HS-27A (cell line): ENCODE results near the gene ZDHHC16.
"Not testable (repeated sequence)": the region's sequence is repeated elsewhere in the genome, so short reads cannot be mapped to it uniquely, and the experiment has no call there.

Experiments used
- DNase-seq: peaks from one replicate; pipeline ENCODE4 v3.0.0-alpha.2; 2012; ENCODE audit warnings: low read depth, missing footprints

ZDHHC16 gene

GRCh38 chr10:97434557-97434956 is 11.4 kb upstream of the ZDHHC16 start:
- no peak for DNase-seq

- no peak for DNase-seq
These were observed 10.8 kb upstream of the ZDHHC16 start for GRCh38 chr10:97435211-97435610.

GRCh38 chr10:97442277-97442676 is 3.7 kb upstream of the ZDHHC16 start:
- DNase-seq = no peak

- no peak for DNase-seq
These were observed 1.8 kb upstream of the ZDHHC16 start for GRCh38 chr10:97444212-97444611.

- DNase-seq = no peak
These were observed 636 bp upstream of the ZDHHC16 start for GRCh38 chr10:97445357-97445721.

GRCh38 chr10:97450828-97451227 is 4.9 kb downstream of the ZDHHC16 start:
- no peak for DNase-seq

- DNase-seq = no peak
These were observed 5.6 kb downstream of the ZDHHC16 start for GRCh38 chr10:97451605-97452004.

- DNase-seq = no peak
These were observed 6.4 kb downstream of the ZDHHC16 start for GRCh38 chr10:97452352-97452751.

GRCh38 chr10:97454330-97455036 is 8.5 kb downstream of the ZDHHC16 start:
- DNase-seq = no peak

- no peak for DNase-seq
These were observed 10.2 kb downstream of the ZDHHC16 start for GRCh38 chr10:97456034-97456685.

- no peak for DNase-seq
These were observed 10.7 kb downstream of the ZDHHC16 start for GRCh38 chr10:97456686-97457065.

GRCh38 chr10:97459111-97459510 is 13.1 kb downstream of the ZDHHC16 start:
- no peak for DNase-seq

- DNase-seq = no peak
These were observed 14.0 kb downstream of the ZDHHC16 start for GRCh38 chr10:97459933-97460332.

GRCh38 chr10:97462309-97462708 is 16.3 kb downstream of the ZDHHC16 start:
- DNase-seq = no peak

GRCh38 chr10:97463363-97464132 is 17.6 kb downstream of the ZDHHC16 start:
- DNase-seq = no peak

GRCh38 chr10:97464226-97464625 is 18.3 kb downstream of the ZDHHC16 start:
- DNase-seq = no peak

GRCh38 chr10:97465982-97466381 is 20.0 kb downstream of the ZDHHC16 start:
- DNase-seq = no peak

- DNase-seq = no peak
These were observed 20.8 kb downstream of the ZDHHC16 start for GRCh38 chr10:97466755-97467154.

GRCh38 chr10:97468162-97468561 is 22.2 kb downstream of the ZDHHC16 start:
- DNase-seq = no peak

GRCh38 chr10:97468781-97469180 is 22.8 kb downstream of the ZDHHC16 start:
- DNase-seq = not testable (repeated sequence)

GRCh38 chr10:97474918-97475317 is 28.9 kb downstream of the ZDHHC16 start:
- DNase-seq = no peak

GRCh38 chr10:97475936-97476594 is 30.1 kb downstream of the ZDHHC16 start:
- no peak for DNase-seq

- DNase-seq = not testable (repeated sequence)
These were observed 33.4 kb downstream of the ZDHHC16 start for GRCh38 chr10:97479410-97479809.
